Thyroid gland (tissue), 4 donors: ENCODE measurements around the gene POLDIP2. TPM values are rescaled to one million over a fixed set of nuclear protein-coding genes. Genes with fewer than 3 reads are reported as not detected.

Experiments
- DNase-seq, 2 donors: peaks; one replicate each; pipeline ENCODE4 v3.0.0-alpha.2; 2019
- H3K27ac ChIP-seq, 3 donors: fragments of 200-600 bp; sonication (generic); 1 replicate in 2 of 3; 2 replicates in 1 of 3; pipeline ENCODE4 v1.5.1; 2016 to 2019; ENCODE audit warnings: mild to moderate bottlenecking in 1 of 3, moderate library complexity in 1 of 3
- H3K27me3 ChIP-seq: fragments of 200-600 bp; sonication (generic); one replicate; pipeline ENCODE4 v1.5.1; 2019
- H3K36me3 ChIP-seq, 2 donors: fragments of 200-600 bp; sonication (generic); one replicate each; pipeline ENCODE4 v1.5.1; 2016 to 2019
- H3K4me1 ChIP-seq, 2 donors: fragments of 200-600 bp; sonication (generic); one replicate each; pipeline ENCODE4 v1.5.1; 2017 to 2019
- H3K4me3 ChIP-seq, 3 donors: fragments of 200-600 bp; sonication (generic); replicated peaks in 1 of 3; 1 replicate in 2 of 3; 2 replicates in 1 of 3; pipeline ENCODE4 v1.5.1; 2016; ENCODE audit warnings: mild to moderate bottlenecking in 1 of 3
- H3K9me3 ChIP-seq: fragments of 200-600 bp; sonication (generic); one replicate; pipeline ENCODE4 v1.5.1; 2017
- POLR2A ChIP-seq, 2 donors: fragments of 450-650 bp; IDR thresholded peaks; one replicate each; pipeline ENCODE4 v1.6.1; 2017; ENCODE audit warnings: antibody characterized with exemption in 2 of 2, mild to moderate bottlenecking in 2 of 2, moderate library complexity in 1 of 2
- WGBS, 2 donors: methylation state at CpG; one replicate each; pipeline ENCODE4 v1.1.5; 2017; 5-methylcytosine and 5-hydroxymethylcytosine counted together
- intact Hi-C: fragments of 100-400 bp; cut with DNase I; formaldehyde crosslinking; loops from one replicate; pipeline ENCODE4 v1.15.1; 2023
- total RNA-seq, 4 donors: library from RNA; depleted of rRNA; stranded (reverse); fragments of >200 nt; gene quantifications; one replicate each; pipeline ENCODE4 v1.2.3, GENCODE V29; 2016
- TF ChIP-seq, protein P1 (sequence below), 6 experiments: fragments of 200-600 bp in 3 of 6; fragments of 450-650 bp in 3 of 6; sonication (generic) in 3 of 6; IDR thresholded peaks; one replicate each; pipeline ENCODE4 v1.5.1; 2016 to 2019; ENCODE audit warnings: antibody characterized with exemption in 6 of 6, mild to moderate bottlenecking in 2 of 6, inconsistent platforms in 1 of 6, moderate library complexity in 1 of 6

Gene POLDIP2
- total RNA-seq, 4 donors from 2014 or later, result 55.4 to 102 (median 91.7) TPM

GRCh38 chr17:28347261-28347891 is 10.0 kb downstream of the POLDIP2 start:
- TF ChIP-seq POLR2A (IDR thresholded peaks at IDR 0.05), result no peak
- TF ChIP-seq, protein P1, sequence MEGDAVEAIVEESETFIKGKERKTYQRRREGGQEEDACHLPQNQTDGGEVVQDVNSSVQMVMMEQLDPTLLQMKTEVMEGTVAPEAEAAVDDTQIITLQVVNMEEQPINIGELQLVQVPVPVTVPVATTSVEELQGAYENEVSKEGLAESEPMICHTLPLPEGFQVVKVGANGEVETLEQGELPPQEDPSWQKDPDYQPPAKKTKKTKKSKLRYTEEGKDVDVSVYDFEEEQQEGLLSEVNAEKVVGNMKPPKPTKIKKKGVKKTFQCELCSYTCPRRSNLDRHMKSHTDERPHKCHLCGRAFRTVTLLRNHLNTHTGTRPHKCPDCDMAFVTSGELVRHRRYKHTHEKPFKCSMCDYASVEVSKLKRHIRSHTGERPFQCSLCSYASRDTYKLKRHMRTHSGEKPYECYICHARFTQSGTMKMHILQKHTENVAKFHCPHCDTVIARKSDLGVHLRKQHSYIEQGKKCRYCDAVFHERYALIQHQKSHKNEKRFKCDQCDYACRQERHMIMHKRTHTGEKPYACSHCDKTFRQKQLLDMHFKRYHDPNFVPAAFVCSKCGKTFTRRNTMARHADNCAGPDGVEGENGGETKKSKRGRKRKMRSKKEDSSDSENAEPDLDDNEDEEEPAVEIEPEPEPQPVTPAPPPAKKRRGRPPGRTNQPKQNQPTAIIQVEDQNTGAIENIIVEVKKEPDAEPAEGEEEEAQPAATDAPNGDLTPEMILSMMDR (IDR thresholded peaks at IDR 0.05), result no peak
- H3K9me3 ChIP-seq, result no peaks in the 10 kb centered on the region
- peaks cover 70 to 74% of the 10 kb centered on the region in 2 donors for H3K36me3 ChIP-seq
- WGBS, 2 donors, result 85 to 86% methylated on average over 5 to 8 of the region's 8 CpGs
- H3K27me3 ChIP-seq, result no peaks in the 10 kb centered on the region
- H3K4me1 ChIP-seq, result peaks cover 0 to 22% of the 10 kb centered on the region in 2 donors
- intact Hi-C loops, result no loop called here
- DNase-seq, result no peak
- no peak overlapping the region for H3K27ac ChIP-seq
- no peak overlapping the region for H3K4me3 ChIP-seq

DNA sequence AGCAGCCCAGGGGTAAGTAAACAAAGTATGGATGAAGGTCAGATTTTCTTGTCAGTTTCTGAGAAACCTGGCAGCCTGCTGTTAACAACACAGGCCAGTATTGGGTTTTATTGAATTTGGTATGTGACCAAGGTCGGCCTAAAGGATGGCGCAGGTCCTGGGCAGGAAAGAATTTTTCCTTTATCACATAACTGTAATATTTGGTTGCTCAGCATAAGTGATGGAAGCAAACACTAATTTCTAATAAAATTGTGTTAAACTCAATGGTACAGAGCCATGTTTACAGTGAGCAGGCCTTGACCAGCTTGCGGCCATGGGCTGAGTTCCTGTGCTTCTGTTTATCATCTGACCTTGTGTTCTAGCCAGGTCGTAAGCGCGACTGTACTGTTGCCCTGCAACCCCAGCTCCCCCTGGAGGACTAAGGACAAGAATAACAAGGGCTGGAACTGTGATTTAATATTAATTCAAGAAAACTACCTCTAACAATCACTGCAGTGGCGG is 10.5 kb downstream of the POLDIP2 start:
- intact Hi-C loops, result no loop called here
- 75 to 76% methylated on average over 7 of the region's 7 CpGs for WGBS, 2 donors
- DNase-seq, result no peak

DNA sequence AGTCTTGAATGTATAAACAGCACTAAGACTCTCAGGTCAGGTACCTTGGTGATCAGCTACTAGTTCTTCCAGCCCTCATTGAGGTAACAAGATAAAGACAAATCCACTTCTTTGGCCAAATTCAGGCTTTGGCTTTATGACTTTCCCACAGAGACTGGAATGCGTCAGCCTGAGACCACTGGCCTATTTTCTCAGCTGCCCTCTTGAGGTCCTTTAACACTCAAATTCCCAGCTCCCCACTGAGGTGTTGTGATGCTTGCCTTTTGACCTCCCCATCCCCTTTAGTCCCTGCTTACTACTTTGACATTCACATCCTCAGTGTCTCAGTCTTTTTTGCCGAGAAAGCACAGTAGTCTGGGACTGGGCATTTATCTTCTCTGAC is 11.1 kb downstream of the POLDIP2 start:
- Histone ChIP-seq H3K9me3 (no peaks in the 10 kb centered on the region), H3K4me1 (peaks cover 0 to 22% of the 10 kb centered on the region in 2 donors), H3K27ac (peak overlapping the region in 1 of 3 donors; percentile 18), H3K36me3 (peaks cover 70 to 76% of the 10 kb centered on the region in 2 donors), H3K4me3 (no peak overlapping the region), H3K27me3 (no peaks in the 10 kb centered on the region)
- intact Hi-C loops, result no loop called here
- WGBS, 2 donors, result 92 to 98% methylated on average over 2 of the region's 2 CpGs
- TF ChIP-seq, protein P1 (IDR thresholded peaks at IDR 0.05), result no peak
- TF ChIP-seq POLR2A (IDR thresholded peaks at IDR 0.05), result no peak
- DNase-seq, result no peak

More for the DNA sequence above, 10.5 kb downstream of the POLDIP2 start:
- Histone ChIP-seq H3K4me1 (peaks cover 0 to 22% of the 10 kb centered on the region in 2 donors), H3K9me3 (no peaks in the 10 kb centered on the region), H3K36me3 (peaks cover 70 to 76% of the 10 kb centered on the region in 2 donors), H3K27me3 (no peaks in the 10 kb centered on the region), H3K4me3 (no peak overlapping the region), H3K27ac (peak overlapping the region in 1 of 3 donors; percentile 18)
- no peak for TF ChIP-seq POLR2A (IDR thresholded peaks at IDR 0.05)
- TF ChIP-seq, protein P1 (IDR thresholded peaks at IDR 0.05), result peak in 1 of 6 experiments; percentile 13

GRCh38 chr17:28345419-28346198 is 11.7 kb downstream of the POLDIP2 start:
- H3K9me3 ChIP-seq, result no peaks in the 10 kb centered on the region
- intact Hi-C loops, result no loop called here
- 57 to 64% methylated on average over 10 to 13 of the region's 13 CpGs for WGBS, 2 donors
- no peak overlapping the region for H3K4me3 ChIP-seq
- H3K36me3 ChIP-seq, result peaks cover 68 to 75% of the 10 kb centered on the region in 2 donors
- DNase-seq, result peak; percentile 63 to 68
- peaks cover 0 to 22% of the 10 kb centered on the region in 2 donors for H3K4me1 ChIP-seq
- no peaks in the 10 kb centered on the region for H3K27me3 ChIP-seq
- H3K27ac ChIP-seq, result no peak overlapping the region
- TF ChIP-seq, protein P1 (IDR thresholded peaks at IDR 0.05), result no peak
- no peak for TF ChIP-seq POLR2A (IDR thresholded peaks at IDR 0.05)
